ENCODE measurements around the gene TEDC2. TPM values are rescaled to one million over a fixed set of nuclear protein-coding genes. Genes with fewer than 3 reads are reported as not detected.

The TEDC2 gene
- total and polyA plus RNA-seq, 12 donors, result 0.29 to 2.3 (median 0.95) TPM

GRCh38 chr16:2470603-2471015 lies 10.7 kb downstream of the TEDC2 start:
- 40 to 49% methylated on average over 9 of the region's 9 CpGs for WGBS, 2 donors
- H3K4me3 ChIP-seq, result peak overlapping the region in 4 of 10 donors; percentile 2 to 36 (median 20)
- H3K27ac ChIP-seq, result no peak overlapping the region
- peaks cover 24 to 65% (median 56%) of the 10 kb centered on the region in 9 donors for H3K4me1 ChIP-seq
- ATAC-seq, result no peak
- no peaks in the 10 kb centered on the region for H3K9me3 ChIP-seq
- H3K36me3 ChIP-seq, result no peaks in the 10 kb centered on the region
- DNase-seq, result no peak
- peaks cover 11 to 67% (median 42%) of the 10 kb centered on the region in 7 donors for H3K27me3 ChIP-seq
- intact Hi-C loops (cut with DNase I), result no loop called here
- TF ChIP-seq, protein P1, sequence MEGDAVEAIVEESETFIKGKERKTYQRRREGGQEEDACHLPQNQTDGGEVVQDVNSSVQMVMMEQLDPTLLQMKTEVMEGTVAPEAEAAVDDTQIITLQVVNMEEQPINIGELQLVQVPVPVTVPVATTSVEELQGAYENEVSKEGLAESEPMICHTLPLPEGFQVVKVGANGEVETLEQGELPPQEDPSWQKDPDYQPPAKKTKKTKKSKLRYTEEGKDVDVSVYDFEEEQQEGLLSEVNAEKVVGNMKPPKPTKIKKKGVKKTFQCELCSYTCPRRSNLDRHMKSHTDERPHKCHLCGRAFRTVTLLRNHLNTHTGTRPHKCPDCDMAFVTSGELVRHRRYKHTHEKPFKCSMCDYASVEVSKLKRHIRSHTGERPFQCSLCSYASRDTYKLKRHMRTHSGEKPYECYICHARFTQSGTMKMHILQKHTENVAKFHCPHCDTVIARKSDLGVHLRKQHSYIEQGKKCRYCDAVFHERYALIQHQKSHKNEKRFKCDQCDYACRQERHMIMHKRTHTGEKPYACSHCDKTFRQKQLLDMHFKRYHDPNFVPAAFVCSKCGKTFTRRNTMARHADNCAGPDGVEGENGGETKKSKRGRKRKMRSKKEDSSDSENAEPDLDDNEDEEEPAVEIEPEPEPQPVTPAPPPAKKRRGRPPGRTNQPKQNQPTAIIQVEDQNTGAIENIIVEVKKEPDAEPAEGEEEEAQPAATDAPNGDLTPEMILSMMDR (IDR thresholded peaks at IDR 0.05), result no peak

- TF ChIP-seq, protein P1 (IDR thresholded peaks at IDR 0.05), result no peak
- WGBS, 2 donors, result 1% methylated on average over 35 to 59 of the region's 59 CpGs
- DNase-seq, result no peak
Measured at GRCh38 chr16:2471016-2471652, 11.2 kb downstream of the TEDC2 start, which contains the start of gene NTN3. TSS of gene NTN3 (plus strand) at chr16:2471297. CDS start at chr16:2471702, 405 bp downstream.

DNA sequence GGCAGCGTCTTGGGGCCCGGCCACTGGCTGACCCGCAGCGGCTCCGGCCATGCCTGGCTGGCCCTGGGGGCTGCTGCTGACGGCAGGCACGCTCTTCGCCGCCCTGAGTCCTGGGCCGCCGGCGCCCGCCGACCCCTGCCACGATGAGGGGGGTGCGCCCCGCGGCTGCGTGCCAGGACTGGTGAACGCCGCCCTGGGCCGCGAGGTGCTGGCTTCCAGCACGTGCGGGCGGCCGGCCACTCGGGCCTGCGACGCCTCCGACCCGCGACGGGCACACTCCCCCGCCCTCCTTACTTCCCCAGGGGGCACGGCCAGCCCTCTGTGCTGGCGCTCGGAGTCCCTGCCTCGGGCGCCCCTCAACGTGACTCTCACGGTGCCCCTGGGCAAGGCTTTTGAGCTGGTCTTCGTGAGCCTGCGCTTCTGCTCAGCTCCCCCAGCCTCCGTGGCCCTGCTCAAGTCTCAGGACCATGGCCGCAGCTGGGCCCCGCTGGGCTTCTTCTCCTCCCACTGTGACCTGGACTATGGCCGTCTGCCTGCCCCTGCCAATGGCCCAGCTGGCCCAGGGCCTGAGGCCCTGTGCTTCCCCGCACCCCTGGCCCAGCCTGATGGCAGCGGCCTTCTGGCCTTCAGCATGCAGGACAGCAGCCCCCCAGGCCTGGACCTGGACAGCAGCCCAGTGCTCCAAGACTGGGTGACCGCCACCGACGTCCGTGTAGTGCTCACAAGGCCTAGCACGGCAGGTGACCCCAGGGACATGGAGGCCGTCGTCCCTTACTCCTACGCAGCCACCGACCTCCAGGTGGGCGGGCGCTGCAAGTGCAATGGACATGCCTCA lies 12.0 kb downstream of the TEDC2 start:
- WGBS, 2 donors, result 35 to 39% methylated on average over 61 of the region's 61 CpGs
- TF ChIP-seq, protein P1 (IDR thresholded peaks at IDR 0.05), result no peak
- no peaks in the 10 kb centered on the region for H3K36me3 ChIP-seq
- ATAC-seq (no peak), DNase-seq (no peak)
- peaks cover 27 to 72% (median 61%) of the 10 kb centered on the region in 9 donors for H3K4me1 ChIP-seq
- no peak overlapping the region for H3K27ac ChIP-seq
- peaks cover 11 to 67% (median 42%) of the 10 kb centered on the region in 7 donors for H3K27me3 ChIP-seq
- no peaks in the 10 kb centered on the region for H3K9me3 ChIP-seq
- intact Hi-C loops (cut with DNase I), result no loop called here
- peak overlapping the region in 8 of 10 donors; percentile 2 to 39 (median 26) for H3K4me3 ChIP-seq

More at GRCh38 chr16:2471016-2471652, 11.2 kb downstream of the TEDC2 start, which contains the start of gene NTN3:
- Histone ChIP-seq H3K27ac (no peak within 1 kb of the TSS), H3K9me3 (no peaks in the 10 kb centered on the region), H3K4me3 (peak within 1 kb of the TSS in 8 of 10 donors; percentile 2 to 39 (median 26)), H3K36me3 (no peaks in the 10 kb centered on the region), H3K4me1 (peaks cover 27 to 70% (median 61%) of the 10 kb centered on the region in 9 donors), H3K27me3 (peaks cover 11 to 67% (median 42%) of the 10 kb centered on the region in 7 donors)
- ATAC-seq, result no peak
- intact Hi-C loops (cut with DNase I), result no loop called here

- ATAC-seq (no peak), DNase-seq (no peak)
- TF ChIP-seq, protein P1 (IDR thresholded peaks at IDR 0.05), result no peak
- Histone ChIP-seq H3K4me3 (no peak overlapping the region), H3K9me3 (no peaks in the 10 kb centered on the region), H3K27ac (no peak overlapping the region), H3K27me3 (peaks cover 11 to 62% (median 42%) of the 10 kb centered on the region in 7 donors), H3K36me3 (no peaks in the 10 kb centered on the region), H3K4me1 (peaks cover 27 to 68% (median 59%) of the 10 kb centered on the region in 9 donors)
- intact Hi-C loops (cut with DNase I), result no loop called here
- WGBS, 2 donors, result 95 to 96% methylated on average over 27 of the region's 27 CpGs
Measured at GRCh38 chr16:2472488-2472864, 12.6 kb downstream of the TEDC2 start.

All from heart right ventricle (tissue), 16 donors.